CD4-positive, alpha-beta memory T cell (primary cell): ENCODE data around the gene RCOR3. TPM values are rescaled to one million over a fixed set of nuclear protein-coding genes. Genes with fewer than 3 reads are reported as not detected.
"Not testable (repeated sequence)": the region's sequence is repeated elsewhere in the genome, so short reads cannot be mapped to it uniquely, and the experiment has no call there.

Source experiments
- CTCF ChIA-PET: fragments of 350-600 bp; sonication (Branson Sonifier 250); formaldehyde crosslinking; loops from one replicate; lab custom pipeline; 2021; ENCODE audit warnings: inconsistent platforms; ENCODE audit not compliant: partially characterized antibody; lab: Charles Lee
- POLR2A ChIA-PET: fragments of 350-600 bp; sonication (Branson Sonifier 250); formaldehyde crosslinking; loops from one replicate; lab custom pipeline; 2021; ENCODE audit not compliant: partially characterized antibody; lab: Charles Lee
- DNase-seq, 5 donors: peaks; one replicate each; pipeline versions ENCODE4 v3.0.0 to v3.0.0-alpha.2; 2020 to 2022; ENCODE audit warnings: mixed read lengths in 1 of 5
- H3K27ac ChIP-seq: one replicate; pipeline ENCODE4 v1.7.0; 2013; ENCODE audit warnings: low read depth, low read length
- H3K27me3 ChIP-seq: 2 replicates; pipeline ENCODE4 v1.7.0; 2013; ENCODE audit warnings: mild to moderate bottlenecking, low read length, moderate library complexity; ENCODE audit not compliant: insufficient read depth
- H3K36me3 ChIP-seq: 2 replicates; pipeline ENCODE4 v1.7.0; 2013; ENCODE audit warnings: mild to moderate bottlenecking, low read length, moderate library complexity; ENCODE audit not compliant: insufficient read depth
- H3K4me1 ChIP-seq: 2 replicates; pipeline ENCODE4 v1.7.0; 2013; ENCODE audit warnings: mild to moderate bottlenecking, low read length, moderate library complexity; ENCODE audit not compliant: insufficient read depth
- H3K4me3 ChIP-seq, 2 donors: one replicate each; pipeline ENCODE4 v1.7.0; 2013; ENCODE audit warnings: low read length in 2 of 2, mild to moderate bottlenecking in 1 of 2
- H3K9me3 ChIP-seq, 2 donors: one replicate each; pipeline ENCODE4 v1.7.0; 2013; ENCODE audit warnings: low read length in 2 of 2, control low read depth in 1 of 2; ENCODE audit not compliant: control insufficient read depth in 1 of 2
- H3K27ac Mint-ChIP-seq, 7 donors: one replicate each; pipeline ENCODE4 v1.8.0; 2020 to 2021; ENCODE audit warnings: mixed read lengths in 7 of 7, mild to moderate bottlenecking in 6 of 7, inconsistent platforms in 3 of 7, moderate library complexity in 3 of 7
- H3K27me3 Mint-ChIP-seq, 2 donors: one replicate each; pipeline ENCODE4 v1.8.0; 2020 to 2021; ENCODE audit warnings: mixed read lengths in 2 of 2
- H3K36me3 Mint-ChIP-seq, 2 donors: one replicate each; pipeline ENCODE4 v1.8.0; 2020 to 2021; ENCODE audit warnings: mixed read lengths in 2 of 2, inconsistent platforms in 1 of 2, mild to moderate bottlenecking in 1 of 2
- H3K4me1 Mint-ChIP-seq, 4 donors: one replicate each; pipeline ENCODE4 v1.8.0; 2020 to 2021; ENCODE audit warnings: mixed read lengths in 4 of 4, mild to moderate bottlenecking in 1 of 4
- H3K4me3 Mint-ChIP-seq, 8 donors: one replicate each; pipeline ENCODE4 v1.8.0; 2020 to 2021; ENCODE audit warnings: mixed read lengths in 8 of 8, mild to moderate bottlenecking in 7 of 8, moderate library complexity in 6 of 8, inconsistent platforms in 3 of 8
- H3K9me3 Mint-ChIP-seq, 8 donors: one replicate each; pipeline ENCODE4 v1.8.0; 2020 to 2021; ENCODE audit warnings: mixed read lengths in 8 of 8, mild to moderate bottlenecking in 5 of 8, inconsistent platforms in 3 of 8, moderate library complexity in 1 of 8
- intact Hi-C: fragments of 100-400 bp; cut with micrococcal nuclease; formaldehyde crosslinking; loops from one replicate; pipeline ENCODE4 v1.15.1; 2023
- polyA plus RNA-seq, 2 donors: library from polyadenylated mRNA; unstranded; fragments of 300-500 nt; fragmentation: Illumina TruSeq; gene quantifications; one replicate each; pipeline ENCODE4 v1.2.3, GENCODE V29; 2021
- total RNA-seq, 2 experiments: library from RNA; stranded (reverse); gene quantifications; one replicate each; pipeline ENCODE4 v1.2.3, GENCODE V29; 2021

Gene RCOR3
- total and polyA plus RNA-seq, 4 experiments from 2014 or later, result 14.4 to 74.7 (median 46.7) TPM

DNA sequence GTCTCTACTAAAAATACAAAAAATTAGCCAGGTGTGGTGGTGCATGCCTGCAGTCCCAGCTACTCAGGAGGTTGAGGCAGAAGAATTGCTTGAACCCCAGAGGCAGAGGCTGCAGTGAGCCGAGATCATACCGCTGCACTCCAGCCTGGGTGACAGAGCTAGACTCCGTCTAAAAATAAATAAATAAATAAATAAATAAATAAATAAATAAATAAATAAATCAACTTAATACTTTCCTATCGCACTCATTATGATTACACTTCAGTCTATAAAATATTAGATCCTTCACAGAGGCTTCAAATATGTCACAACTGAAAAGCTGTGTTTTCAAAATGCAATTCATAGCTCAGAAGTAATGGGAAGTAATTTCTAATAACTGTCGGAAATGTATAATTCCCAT lies 15.5 kb upstream of the RCOR3 start:
- H3K9me3 Mint-ChIP-seq, H3K27me3 Mint-ChIP-seq, H3K27ac ChIP-seq, H3K4me1 ChIP-seq, H3K27ac Mint-ChIP-seq, DNase-seq, intact Hi-C loops, H3K9me3 ChIP-seq, H3K27me3 ChIP-seq, CTCF ChIA-PET, H3K4me3 Mint-ChIP-seq, H3K36me3 Mint-ChIP-seq, H3K36me3 ChIP-seq, H3K4me1 Mint-ChIP-seq, H3K4me3 ChIP-seq: not testable (repeated sequence)
- POLR2A ChIA-PET, result interaction anchor here (0.8 to 1.4 kb wide), 2 partner anchors 15 to 17 kb away, joined by 3 read pairs; partner anchors contain the start of gene RCOR3

DNA sequence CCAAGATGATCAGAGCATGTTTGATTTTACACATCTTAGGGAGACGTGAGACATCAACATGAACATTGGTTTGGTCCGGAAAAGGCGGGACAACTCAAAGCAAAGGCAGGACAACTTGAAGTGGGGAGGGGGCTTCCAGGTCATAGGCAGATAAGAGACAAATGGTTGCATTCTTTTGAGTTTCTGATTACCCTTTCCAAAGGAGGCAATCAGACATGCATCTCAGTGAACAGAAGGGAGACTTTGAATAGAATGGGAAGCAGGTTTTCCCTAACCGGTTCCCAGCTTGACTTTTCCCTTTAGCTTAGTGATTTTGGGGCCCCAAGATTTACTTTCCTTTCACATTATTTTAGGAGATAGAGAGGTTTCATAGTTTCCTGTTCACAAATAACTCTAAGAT lies 12.6 kb upstream of the RCOR3 start:
- H3K4me1 ChIP-seq, H3K9me3 Mint-ChIP-seq, H3K27ac ChIP-seq, POLR2A ChIA-PET, H3K9me3 ChIP-seq, DNase-seq, H3K27me3 Mint-ChIP-seq, H3K4me3 Mint-ChIP-seq, CTCF ChIA-PET, H3K27ac Mint-ChIP-seq, H3K4me3 ChIP-seq, H3K27me3 ChIP-seq, H3K36me3 Mint-ChIP-seq, H3K36me3 ChIP-seq, H3K4me1 Mint-ChIP-seq, intact Hi-C loops: not testable (repeated sequence)

DNA sequence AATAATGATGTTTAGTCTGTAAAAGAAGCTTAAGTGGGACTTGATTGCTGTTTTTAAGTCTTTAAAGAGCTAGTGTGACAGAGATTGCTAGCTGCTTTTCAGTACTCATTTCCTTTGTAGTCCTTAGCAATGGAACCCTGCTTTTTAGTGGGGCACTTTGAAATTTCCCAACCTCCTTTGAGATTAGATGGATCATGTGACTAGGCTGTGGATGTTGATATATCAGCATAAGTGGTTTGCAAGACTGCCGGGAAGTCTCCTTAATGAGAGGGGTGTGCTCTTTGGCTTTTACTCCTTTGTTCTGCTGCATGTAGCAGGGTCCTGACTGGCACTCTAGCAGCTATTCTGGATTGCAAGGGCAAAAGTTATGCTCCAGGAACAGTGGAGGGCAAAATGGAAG lies 11.2 kb upstream of the RCOR3 start:
- Histone ChIP-seq H3K36me3 (no peaks in the 10 kb centered on the region), H3K4me3 (no peak overlapping the region), H3K9me3 (no peaks in the 10 kb centered on the region), H3K27me3 (no peaks in the 10 kb centered on the region), H3K4me1 (no peaks in the 10 kb centered on the region), H3K27ac (no peak overlapping the region)
- ChIA-PET POLR2A (interaction anchor here (1.0 to 1.3 kb wide), 2 partner anchors 10 to 11 kb away, joined by 3 read pairs; partner anchors contain the start of gene RCOR3), CTCF (interaction anchor here (0.7 to 2.2 kb wide), 2 partner anchors 8 to 10 kb away, joined by 3 to 7 read pairs; no protein-coding TSS in a partner anchor)
- Mint-ChIP-seq H3K4me3 (no peak overlapping the region), H3K27me3 (peaks cover 1 to 2% of the 10 kb centered on the region in 2 donors), H3K4me1 (peaks cover 0 to 7% (median 3%) of the 10 kb centered on the region in 4 donors), H3K27ac (no peak overlapping the region), H3K36me3 (no peaks in the 10 kb centered on the region), H3K9me3 (no peaks in the 10 kb centered on the region)
- DNase-seq, result no peak
- intact Hi-C loops, result no loop called here

DNA sequence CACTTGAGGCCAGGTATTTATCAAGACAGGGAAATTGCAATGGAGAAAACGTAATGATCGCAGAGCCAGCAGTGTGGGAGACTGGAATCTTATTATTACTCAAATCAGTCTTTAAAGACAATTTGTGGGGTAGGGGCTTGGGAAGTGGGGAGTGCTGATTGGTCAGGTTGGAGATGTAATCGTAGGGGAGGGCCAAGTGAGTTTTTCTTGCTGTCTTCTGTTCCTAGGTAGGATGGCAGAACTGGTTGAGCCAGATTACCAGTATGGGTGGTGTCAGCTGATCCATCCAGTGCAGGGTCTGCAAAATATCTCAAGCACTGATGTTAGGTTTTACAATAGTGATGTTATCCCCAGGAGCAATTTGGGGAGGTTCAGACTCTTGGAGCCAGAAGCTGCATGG lies 9.6 kb upstream of the RCOR3 start:
- H3K4me1 ChIP-seq, H3K4me1 Mint-ChIP-seq, CTCF ChIA-PET, intact Hi-C loops, H3K9me3 Mint-ChIP-seq, H3K36me3 Mint-ChIP-seq, H3K9me3 ChIP-seq, H3K4me3 ChIP-seq, H3K27ac ChIP-seq, H3K4me3 Mint-ChIP-seq, H3K27ac Mint-ChIP-seq, H3K36me3 ChIP-seq, DNase-seq, H3K27me3 Mint-ChIP-seq, H3K27me3 ChIP-seq: not testable (repeated sequence)
- POLR2A ChIA-PET, result interaction anchor here (1.7 kb wide), 1 partner anchor 9 kb away, joined by 4 read pairs; no protein-coding TSS in a partner anchor

DNA sequence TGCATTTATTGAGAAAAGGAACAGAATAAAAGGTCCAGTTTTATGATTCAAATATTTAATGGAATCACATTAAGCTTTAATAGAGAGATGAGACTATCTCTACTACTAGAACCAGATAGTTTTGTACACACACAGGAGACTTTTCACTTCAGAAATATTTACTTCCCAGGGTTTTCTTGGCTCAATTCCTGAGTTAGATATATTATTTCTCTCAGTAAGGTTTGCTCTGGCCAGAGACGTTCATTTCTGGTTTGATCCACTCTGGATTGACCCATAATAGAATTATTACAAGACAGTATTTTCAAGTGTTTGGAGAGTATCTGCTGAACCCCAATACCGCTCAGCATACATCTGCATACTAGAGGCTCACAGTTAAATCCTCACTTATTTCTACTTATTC lies 1.3 kb upstream of the RCOR3 start:
- Histone ChIP-seq H3K27me3 (no peaks in the 10 kb centered on the region), H3K36me3 (no peaks in the 10 kb centered on the region), H3K4me1 (peaks cover 18% of the 10 kb centered on the region), H3K4me3 (peak overlapping the region; percentile 68 to 70), H3K9me3 (no peaks in the 10 kb centered on the region), H3K27ac (peak overlapping the region; percentile 77)
- peaks cover 0 to 19% of the 10 kb centered on the region in 2 donors for H3K36me3 Mint-ChIP-seq
- H3K4me3 Mint-ChIP-seq, result peak overlapping the region; percentile 82 to 94 (median 90)
- H3K9me3 Mint-ChIP-seq, result no peaks in the 10 kb centered on the region
- DNase-seq, result no peak
- intact Hi-C loops, result loop anchor here (1.0 to 5.0 kb wide), 7 partner anchors 29 to 1534 kb away; partner anchors contain the start of genes HHAT, KCNH1, NSL1 and TATDN3
- peak overlapping the region; percentile 84 to 98 (median 91) for H3K27ac Mint-ChIP-seq
- H3K4me1 Mint-ChIP-seq, result peaks cover 10 to 26% (median 16%) of the 10 kb centered on the region in 4 donors
- H3K27me3 Mint-ChIP-seq, result no peaks in the 10 kb centered on the region
- ChIA-PET CTCF (interaction anchor here (0.9 to 1.9 kb wide), 7 partner anchors 10 to 777 kb away, joined by 3 to 7 read pairs (median 4); partner anchors contain the start of gene KCNH1), POLR2A (interaction anchor here (0.6 to 1.7 kb wide), 17 partner anchors 8 to 1793 kb away, joined by 3 to 16 read pairs (median 4); partner anchors contain the start of genes NSL1, SLC30A1 and TATDN3)

DNA sequence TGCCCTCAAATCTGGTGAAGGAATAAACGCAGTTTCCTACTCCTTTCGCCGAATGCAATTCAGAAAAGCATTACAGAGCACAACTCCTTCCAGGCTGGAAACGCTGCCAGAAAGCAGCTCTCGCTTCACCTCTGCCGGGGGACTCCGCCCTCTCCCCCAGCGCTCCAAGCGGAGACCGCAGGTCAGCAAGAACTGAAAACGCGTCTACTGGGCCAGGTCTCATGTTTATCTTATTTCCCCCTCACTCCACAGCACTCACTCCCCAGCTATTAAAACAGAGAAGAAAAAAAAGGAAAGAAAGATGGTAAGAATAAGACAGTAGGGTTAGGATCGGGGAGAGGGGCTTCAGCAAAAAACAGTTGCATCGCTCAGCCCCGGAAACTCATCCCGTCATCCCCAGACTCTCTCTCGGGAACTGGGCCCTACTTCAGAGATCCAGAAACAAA lies 833 bp upstream of the RCOR3 start:
- Histone ChIP-seq H3K27me3 (no peaks in the 10 kb centered on the region), H3K27ac (peak overlapping the region; percentile 77), H3K9me3 (no peaks in the 10 kb centered on the region), H3K36me3 (no peaks in the 10 kb centered on the region), H3K4me1 (peaks cover 18% of the 10 kb centered on the region), H3K4me3 (peak overlapping the region; percentile 68 to 70)
- Mint-ChIP-seq H3K36me3 (peaks cover 0 to 19% of the 10 kb centered on the region in 2 donors), H3K4me3 (peak overlapping the region; percentile 82 to 94 (median 90)), H3K27me3 (no peaks in the 10 kb centered on the region), H3K4me1 (peaks cover 10 to 26% (median 16%) of the 10 kb centered on the region in 4 donors), H3K9me3 (no peaks in the 10 kb centered on the region), H3K27ac (peak overlapping the region; percentile 84 to 98 (median 91))
- POLR2A ChIA-PET, result interaction anchor here (0.6 to 1.7 kb wide), 18 partner anchors 8 to 1792 kb away, joined by 3 to 16 read pairs (median 4); partner anchors contain the start of genes NSL1, SLC30A1 and TATDN3
- intact Hi-C loops, result loop anchor here (1.0 to 5.0 kb wide), 7 partner anchors 29 to 1534 kb away; partner anchors contain the start of genes HHAT, KCNH1, NSL1 and TATDN3
- CTCF ChIA-PET, result interaction anchor here (0.6 to 1.9 kb wide), 9 partner anchors 10 to 776 kb away, joined by 3 to 7 read pairs (median 3); partner anchors contain the start of gene KCNH1
- peak; percentile 54 to 68 (median 60) for DNase-seq

DNA sequence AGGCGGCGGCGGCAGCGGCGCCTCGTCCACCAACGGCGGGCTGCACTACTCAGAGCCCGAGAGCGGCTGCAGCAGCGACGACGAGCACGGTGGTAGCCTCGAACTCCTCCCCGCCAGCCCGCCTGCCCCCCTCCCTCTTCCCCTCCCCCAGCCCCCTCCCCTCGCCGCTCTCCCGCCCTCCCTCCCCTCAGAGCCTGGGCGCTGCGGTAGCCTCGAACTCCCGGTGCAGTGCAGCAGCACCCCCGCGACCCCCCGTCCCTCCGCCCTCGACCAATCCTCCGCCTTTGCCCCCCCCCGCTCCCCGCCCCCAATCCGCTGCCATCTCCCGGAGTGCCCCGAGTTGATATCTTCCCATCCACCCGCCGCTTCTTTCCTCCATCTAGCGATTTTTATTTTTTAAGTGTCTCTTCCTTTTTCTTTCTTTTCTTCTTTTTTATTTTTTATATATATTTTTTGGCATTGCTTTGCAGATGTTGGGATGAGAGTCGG lies 516 bp downstream of the RCOR3 start:
- H3K4me1 Mint-ChIP-seq, result peaks cover 14 to 33% (median 23%) of the 10 kb centered on the region in 4 donors
- no peaks in the 10 kb centered on the region for H3K27me3 ChIP-seq
- peak overlapping the region; percentile 77 for H3K27ac ChIP-seq
- ChIA-PET POLR2A (interaction anchor here (1.4 kb wide), 1 partner anchor 813 kb away, joined by 3 read pairs; no protein-coding TSS in a partner anchor), CTCF (no interaction called here)
- H3K36me3 ChIP-seq, result no peaks in the 10 kb centered on the region
- H3K4me3 ChIP-seq, result peak overlapping the region; percentile 50 to 75
- H3K4me3 Mint-ChIP-seq, result peak overlapping the region; percentile 85 to 96 (median 91)
- no peaks in the 10 kb centered on the region for H3K27me3 Mint-ChIP-seq
- no peaks in the 10 kb centered on the region for H3K9me3 ChIP-seq
- H3K36me3 Mint-ChIP-seq, result peaks cover 3 to 29% of the 10 kb centered on the region in 2 donors
- intact Hi-C loops, result loop anchor here (1.0 to 5.0 kb wide), 7 partner anchors 67 to 1533 kb away; partner anchors contain the start of genes HHAT, NSL1, SLC30A1 and TATDN3
- peak overlapping the region; percentile 88 to 97 (median 92) for H3K27ac Mint-ChIP-seq
- peaks cover 27% of the 10 kb centered on the region for H3K4me1 ChIP-seq
- H3K9me3 Mint-ChIP-seq, result no peaks in the 10 kb centered on the region
- DNase-seq, result peak in 1 of 5 donors; percentile 71
